22Rv1 (cell line): ENCODE results near the gene FCMR.

Experiments
- H3K27ac ChIP-seq: fragments of 450-650 bp; 2 replicates; pipeline ENCODE4 v1.5.1; 2017
- ZFX ChIP-seq: fragments of 450-650 bp; IDR thresholded peaks from 2 replicates; pipeline ENCODE4 v1.6.1; 2017; ENCODE audit warnings: antibody characterized with exemption, borderline replicate concordance
- TF ChIP-seq, protein P1 (sequence below): fragments of 450-650 bp; IDR thresholded peaks from 2 replicates; pipeline ENCODE4 v1.5.1; 2017; ENCODE audit warnings: mild to moderate bottlenecking

FCMR gene

DNA sequence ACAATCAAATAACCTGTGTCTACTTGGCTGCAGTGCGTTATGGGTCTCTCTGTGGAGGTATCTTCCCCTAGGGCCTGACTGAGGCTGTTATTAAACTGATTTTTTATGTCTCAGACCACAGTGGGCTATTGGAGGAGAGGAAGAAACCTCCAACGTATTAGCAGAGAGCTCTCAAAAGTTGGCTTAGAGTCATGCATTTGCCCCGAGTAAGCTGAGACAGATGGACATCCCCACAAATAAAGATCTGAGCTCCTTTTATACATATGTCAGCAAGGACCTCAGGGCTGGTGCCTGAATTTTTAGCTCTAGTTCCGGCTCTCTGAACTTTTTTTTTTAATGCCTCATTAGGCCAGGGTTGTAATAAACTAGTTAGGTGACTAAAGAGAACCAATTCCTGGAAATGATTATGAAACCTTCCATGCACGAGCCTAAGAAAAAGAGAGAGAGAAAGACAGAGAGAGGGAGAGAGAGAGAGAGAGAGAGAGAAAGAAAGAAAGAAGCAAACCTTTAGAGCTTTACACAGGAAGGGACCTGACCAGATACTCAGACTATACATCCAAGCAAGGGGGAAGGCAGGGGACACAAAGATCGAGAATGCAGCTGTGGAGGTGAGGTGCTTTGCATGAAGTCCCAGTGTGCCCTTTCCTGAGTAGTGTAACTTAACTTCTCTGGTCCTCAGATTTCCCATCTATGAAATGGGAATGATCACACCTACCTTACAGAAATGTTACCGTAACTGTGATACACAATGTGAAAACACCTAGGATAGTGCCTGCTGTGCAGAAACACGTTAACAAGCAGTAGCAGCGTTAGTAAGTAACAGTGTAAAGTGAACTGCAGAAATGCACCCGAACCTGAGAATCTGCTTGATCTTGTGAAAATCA, 33.0 kb upstream of the FCMR start:
- H3K27ac ChIP-seq, result no peak overlapping the region
- no peak for TF ChIP-seq ZFX
- TF ChIP-seq, protein P1, sequence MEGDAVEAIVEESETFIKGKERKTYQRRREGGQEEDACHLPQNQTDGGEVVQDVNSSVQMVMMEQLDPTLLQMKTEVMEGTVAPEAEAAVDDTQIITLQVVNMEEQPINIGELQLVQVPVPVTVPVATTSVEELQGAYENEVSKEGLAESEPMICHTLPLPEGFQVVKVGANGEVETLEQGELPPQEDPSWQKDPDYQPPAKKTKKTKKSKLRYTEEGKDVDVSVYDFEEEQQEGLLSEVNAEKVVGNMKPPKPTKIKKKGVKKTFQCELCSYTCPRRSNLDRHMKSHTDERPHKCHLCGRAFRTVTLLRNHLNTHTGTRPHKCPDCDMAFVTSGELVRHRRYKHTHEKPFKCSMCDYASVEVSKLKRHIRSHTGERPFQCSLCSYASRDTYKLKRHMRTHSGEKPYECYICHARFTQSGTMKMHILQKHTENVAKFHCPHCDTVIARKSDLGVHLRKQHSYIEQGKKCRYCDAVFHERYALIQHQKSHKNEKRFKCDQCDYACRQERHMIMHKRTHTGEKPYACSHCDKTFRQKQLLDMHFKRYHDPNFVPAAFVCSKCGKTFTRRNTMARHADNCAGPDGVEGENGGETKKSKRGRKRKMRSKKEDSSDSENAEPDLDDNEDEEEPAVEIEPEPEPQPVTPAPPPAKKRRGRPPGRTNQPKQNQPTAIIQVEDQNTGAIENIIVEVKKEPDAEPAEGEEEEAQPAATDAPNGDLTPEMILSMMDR, result no peak

DNA sequence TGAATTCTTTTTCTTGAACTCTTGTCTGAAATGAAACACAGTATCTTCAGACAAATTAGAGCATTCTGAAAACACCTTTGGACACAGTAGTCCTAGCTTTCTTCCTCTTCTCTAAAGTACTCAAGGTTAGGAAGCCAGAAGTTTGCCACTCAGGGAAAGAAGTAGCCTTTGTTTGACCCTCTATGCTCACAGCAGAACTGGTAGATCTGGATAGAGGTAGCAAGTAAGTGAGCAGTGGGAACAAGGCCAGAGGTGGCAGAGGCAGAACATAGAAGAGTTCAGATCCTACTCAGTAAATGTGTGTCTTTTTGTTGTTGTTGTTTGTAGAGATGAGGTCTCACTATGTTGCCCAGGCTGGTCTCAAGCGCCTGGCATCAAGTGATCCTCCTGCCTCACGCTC, 31.9 kb upstream of the FCMR start:
- H3K27ac ChIP-seq, result no peak overlapping the region
- TF ChIP-seq, protein P1, result no peak
- no peak for TF ChIP-seq ZFX

GRCh38 chr1:206953126-206953525, 31.4 kb upstream of the FCMR start:
- H3K27ac ChIP-seq, result no peak overlapping the region
- TF ChIP-seq, protein P1, result no peak
- no peak for TF ChIP-seq ZFX

DNA sequence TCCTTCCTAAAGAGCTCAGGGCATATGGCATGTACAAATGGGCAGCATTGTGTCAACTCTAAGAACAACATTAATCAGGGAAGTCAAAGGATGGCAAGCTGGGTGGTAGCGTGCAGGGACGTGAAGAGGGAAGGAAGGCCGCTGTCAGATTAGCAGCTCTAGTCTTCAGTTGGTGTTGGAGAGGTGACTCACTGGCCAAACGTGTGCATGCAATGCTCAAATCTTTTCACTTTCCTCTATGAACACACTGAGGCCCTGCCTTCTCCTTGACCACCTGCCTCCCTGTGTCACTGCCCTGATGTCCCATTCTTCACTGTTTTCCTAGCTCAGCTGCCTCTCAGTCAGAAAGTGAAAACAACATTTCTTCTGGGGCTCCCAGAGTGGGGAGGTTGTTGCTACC, 30.4 kb upstream of the FCMR start:
- TF ChIP-seq ZFX, result no peak
- TF ChIP-seq, protein P1, result no peak
- peak overlapping the region; percentile 68 for H3K27ac ChIP-seq

GRCh38 chr1:206951318-206952100, 29.8 kb upstream of the FCMR start:
- H3K27ac ChIP-seq, result peak overlapping the region; percentile 68
- TF ChIP-seq, protein P1, result no peak
- TF ChIP-seq ZFX, result no peak

DNA sequence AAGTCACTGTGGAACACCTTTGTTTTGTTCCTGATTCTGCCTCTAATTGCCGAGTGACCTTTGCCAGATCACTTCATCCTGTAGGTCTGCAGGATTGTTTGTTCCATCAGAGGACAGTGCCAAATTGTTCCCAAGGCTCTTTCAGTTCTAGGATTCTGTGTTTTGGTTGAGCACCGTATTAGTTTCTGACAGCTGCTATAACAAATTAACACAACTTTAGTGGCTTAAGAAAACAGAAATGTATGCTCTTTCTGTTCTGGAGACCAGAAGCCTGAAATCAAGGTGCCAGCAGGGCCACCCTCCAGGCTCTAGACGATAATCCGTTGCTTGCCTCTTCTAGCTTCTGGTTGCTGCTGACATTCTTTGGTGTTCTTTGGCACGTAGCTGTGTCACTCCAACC, 27.9 kb upstream of the FCMR start:
- TF ChIP-seq ZFX, result no peak
- TF ChIP-seq, protein P1, result no peak

GRCh38 chr1:206949208-206949607, 27.5 kb upstream of the FCMR start:
- TF ChIP-seq, protein P1, result no peak
- no peak for TF ChIP-seq ZFX
- no peak overlapping the region for H3K27ac ChIP-seq

More for the DNA sequence above, 27.9 kb upstream of the FCMR start:
- no peak overlapping the region for H3K27ac ChIP-seq
